Dermis microvascular lymphatic vessel endothelial cell (primary cell): ENCODE results near the gene MTERF2. TPM values are rescaled to one million over a fixed set of nuclear protein-coding genes. Genes with fewer than 3 reads are reported as not detected.
"Not testable (repeated sequence)": the region's sequence is repeated elsewhere in the genome, so short reads cannot be mapped to it uniquely, and the experiment has no call there.

Source experiments
- DNase-seq, 2 donors: peaks; one replicate each; pipeline versions ENCODE4 v3.0.0 to v3.0.0-alpha.2; 2010; ENCODE audit warnings: low read depth in 2 of 2
- total RNA-seq: library from RNA; depleted of rRNA; stranded (reverse); fragments of >200 nt; gene quantifications from 2 replicates; pipeline ENCODE4 v1.2.1, GENCODE V29; 2014

MTERF2 gene, protein sequence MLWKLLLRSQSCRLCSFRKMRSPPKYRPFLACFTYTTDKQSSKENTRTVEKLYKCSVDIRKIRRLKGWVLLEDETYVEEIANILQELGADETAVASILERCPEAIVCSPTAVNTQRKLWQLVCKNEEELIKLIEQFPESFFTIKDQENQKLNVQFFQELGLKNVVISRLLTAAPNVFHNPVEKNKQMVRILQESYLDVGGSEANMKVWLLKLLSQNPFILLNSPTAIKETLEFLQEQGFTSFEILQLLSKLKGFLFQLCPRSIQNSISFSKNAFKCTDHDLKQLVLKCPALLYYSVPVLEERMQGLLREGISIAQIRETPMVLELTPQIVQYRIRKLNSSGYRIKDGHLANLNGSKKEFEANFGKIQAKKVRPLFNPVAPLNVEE
- 4.0 and 6.2 TPM in 2 replicates for total RNA-seq

DNA sequence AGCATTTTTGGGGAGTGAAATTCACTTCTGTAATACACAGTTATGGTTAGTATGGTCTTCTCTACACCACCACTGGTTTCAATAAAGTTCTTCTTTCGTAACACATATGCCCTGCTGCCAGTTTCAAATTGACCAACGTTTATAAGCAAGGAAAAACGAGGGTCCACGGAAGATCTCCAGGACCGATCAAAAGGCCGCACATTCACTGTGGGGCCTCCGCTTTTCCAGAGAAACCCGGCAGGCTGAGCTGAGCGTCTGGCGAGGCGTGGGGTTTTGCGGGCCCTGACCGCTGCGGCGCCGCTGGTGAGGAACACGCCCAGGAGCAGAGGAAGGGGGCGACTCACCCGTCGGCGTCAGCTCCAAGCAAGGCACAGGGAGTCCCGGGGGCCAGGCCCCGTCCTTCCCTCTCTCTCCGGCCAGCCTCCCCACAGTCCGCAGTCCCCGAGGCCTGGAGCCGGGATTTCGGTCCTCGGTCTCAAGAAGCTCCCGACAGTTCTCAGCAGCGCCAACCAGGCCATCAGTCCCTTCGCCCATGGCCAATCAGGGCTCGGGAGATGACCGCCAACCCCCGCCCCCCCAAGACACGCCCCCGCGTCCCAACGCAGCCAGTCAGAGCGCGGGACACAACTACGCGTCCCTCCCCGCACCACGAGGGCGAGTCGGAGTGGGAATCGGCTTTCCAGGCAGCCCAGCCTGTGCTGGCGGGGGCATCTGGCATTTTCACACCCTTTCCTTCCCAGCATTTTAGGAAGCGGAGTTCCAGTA lies at the start of gene MTERF2:
MTERF2 (minus strand) TSS at position 522 of the 765 bp plus-strand sequence. CDS start 8,432 bp downstream, outside the sequence.
- peak; percentile 77 to 96 for DNase-seq

DNA sequence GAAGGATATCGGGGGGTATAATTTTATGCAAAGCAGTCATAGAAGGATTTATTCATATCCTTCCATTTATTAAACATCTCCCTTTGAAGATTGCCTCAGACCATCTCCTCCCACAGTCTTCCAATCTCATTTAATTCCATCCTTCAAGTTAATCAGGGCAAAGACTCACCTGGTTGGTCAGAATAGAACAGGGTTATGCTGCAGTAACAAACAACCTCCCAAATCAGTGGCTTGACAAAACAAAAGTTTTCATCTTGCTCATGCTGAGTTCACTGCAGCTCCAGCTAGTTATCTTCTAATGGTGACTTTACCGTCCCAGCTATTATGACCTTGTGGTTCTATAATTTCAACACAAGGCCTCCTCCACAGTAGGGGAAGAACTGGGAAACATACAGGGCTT lies 48.8 kb upstream of the MTERF2 start:
- DNase-seq, result no peak

DNA sequence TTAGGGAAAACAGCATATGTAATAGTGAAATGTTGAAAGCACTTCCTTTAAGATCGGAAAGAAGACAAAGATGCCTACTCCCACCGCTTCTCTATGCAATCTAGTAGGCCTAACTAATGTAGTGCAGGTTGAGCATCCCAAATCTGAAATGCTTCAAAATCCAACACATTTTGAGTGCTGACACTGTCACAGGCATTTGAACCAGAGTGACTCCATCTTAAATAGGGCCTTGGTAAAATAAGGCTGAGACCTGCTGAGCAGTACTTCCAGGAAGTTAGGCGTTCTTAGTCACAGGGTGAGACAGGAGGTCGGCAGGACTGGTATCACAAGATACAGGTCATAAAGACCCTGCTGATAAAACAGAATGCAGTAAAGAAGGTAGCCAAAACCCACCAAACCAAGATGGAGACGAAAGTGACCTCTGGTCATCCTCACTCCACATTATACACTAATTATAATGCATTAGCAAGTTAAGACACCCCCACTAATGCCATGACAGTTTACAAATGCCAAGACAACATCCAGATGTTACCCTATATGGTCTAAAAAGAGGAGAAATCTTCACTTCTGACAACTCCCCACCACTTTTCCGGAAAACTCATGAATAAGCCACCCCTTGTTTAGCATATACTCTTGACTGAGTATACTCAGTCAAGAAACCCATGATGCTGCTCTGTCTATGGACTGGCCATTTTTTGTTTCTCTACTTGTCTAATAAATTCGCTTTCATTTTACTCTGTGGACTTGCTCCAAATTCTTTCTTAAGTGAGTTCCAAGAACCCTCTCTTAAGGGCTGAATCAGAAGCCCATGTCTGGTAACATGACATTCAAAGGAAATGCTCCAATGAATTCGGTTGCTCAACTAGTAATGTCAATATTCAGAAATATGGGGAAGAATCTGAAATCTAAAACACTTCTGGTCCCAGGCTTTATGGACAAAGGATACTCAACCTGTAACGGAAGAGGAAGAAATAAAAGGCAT lies 47.1 kb upstream of the MTERF2 start:
- no peak for DNase-seq

DNA sequence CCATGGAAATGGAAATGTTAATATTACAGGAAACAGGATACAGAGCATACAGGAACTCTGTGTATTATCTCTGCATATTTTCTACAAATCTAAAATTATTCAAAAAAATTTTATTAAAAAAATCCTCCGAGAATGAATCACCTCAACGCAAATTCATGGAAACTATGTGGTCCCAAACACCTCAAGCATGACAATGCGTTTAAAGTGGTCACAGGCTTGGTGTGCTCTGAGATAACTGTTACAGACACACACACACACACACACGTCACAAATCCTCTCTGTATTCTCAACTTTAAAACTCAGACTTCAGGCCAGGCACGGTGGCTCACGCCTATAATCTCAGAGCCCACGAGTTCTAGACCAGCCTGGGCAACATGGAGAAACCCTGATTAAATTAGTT lies 45.3 kb upstream of the MTERF2 start:
- peak; percentile 55 to 80 for DNase-seq

DNA sequence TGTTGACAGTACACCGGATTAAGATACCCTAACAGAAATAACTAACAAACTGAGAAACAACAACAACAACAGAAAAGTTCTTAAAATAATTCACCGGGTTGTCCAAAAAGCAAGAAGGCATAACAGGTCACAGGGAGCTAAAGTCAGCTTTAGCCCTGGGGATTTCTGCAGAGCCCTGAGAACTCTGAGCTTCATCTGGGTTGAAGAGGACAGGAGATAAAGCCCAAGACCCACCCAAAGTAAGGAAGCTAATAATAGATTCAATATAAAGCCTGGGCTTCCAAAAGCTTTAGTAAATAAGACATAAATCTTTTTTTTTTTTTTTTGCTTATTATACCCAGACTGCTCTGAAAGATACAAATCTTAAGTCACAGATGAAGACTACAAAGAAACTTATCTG lies 44.1 kb upstream of the MTERF2 start:
- no peak for DNase-seq

DNA sequence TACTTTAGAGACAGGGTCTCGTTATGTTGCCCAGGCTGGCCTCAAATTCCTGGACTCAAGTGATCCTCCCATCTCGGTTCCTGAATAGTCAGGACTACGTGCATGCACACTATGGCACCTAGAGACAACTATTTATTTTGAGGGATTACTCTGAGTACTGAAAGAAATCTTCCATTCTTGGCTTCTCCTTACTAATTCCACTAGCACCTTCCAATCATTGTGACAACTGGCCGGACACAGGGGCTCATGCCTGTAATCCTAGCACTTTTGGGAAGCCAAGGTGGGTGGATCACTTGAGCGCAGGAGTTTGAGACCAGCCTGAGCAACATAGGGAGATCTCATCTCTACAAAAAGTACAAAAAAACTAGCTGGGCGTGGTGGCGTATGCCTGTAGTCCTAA lies 42.1 kb upstream of the MTERF2 start:
- DNase-seq, result no peak

DNA sequence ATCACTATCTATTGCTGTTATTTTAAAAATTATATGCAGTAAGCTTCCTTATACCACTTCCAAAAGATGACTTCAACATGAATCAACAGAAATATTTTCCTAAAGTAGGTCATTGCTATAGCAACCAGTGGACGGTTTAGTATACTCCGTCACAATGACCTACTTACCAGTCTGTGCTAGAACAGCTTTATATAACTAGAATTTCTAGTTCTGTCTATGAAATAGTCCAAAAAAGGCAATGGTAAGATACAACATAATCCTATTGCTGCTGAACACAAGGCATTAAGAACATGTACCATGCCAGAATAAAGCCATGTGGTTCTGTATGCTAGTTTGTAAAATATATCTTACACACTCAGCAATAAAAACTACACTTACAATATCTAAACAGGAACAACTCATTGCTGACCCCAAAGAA lies 40.7 kb upstream of the MTERF2 start:
- peak; percentile 87 to 93 for DNase-seq

DNA sequence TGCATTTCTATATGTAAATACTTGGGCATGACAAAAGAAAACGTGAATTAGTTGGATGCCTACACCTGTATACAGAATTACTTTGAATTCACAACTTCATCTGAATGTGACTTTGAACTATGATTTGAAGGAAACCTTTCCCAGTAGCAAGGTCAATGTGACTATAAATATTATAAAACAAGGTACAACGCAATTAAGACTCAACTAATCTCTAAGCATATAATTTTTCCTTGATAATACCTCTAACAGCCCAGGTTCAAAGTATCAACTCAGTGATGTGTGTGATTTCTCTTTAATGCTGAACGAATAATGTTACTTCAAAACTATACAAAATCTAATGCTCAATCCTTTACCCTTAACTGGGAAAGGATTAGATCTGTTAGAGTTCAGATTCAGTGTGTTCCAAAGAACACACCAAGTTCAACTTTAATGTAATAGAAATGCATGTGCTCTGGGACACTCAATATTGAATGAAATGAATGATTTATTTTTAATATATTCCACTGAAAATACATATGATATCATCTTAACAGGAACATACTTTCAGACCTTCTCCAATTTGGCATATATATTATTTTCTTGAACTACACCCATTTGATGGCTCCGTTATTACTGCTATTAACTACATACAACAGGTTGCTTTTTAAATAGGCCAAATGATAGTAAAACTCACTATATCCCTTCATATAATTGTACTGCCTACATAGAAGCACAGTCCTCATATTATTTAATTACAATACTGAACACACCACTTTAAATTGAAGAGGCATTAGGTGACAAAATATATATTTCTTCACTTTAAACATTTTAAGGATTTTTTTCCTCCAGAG lies 40.1 kb upstream of the MTERF2 start:
- DNase-seq, result no peak

DNA sequence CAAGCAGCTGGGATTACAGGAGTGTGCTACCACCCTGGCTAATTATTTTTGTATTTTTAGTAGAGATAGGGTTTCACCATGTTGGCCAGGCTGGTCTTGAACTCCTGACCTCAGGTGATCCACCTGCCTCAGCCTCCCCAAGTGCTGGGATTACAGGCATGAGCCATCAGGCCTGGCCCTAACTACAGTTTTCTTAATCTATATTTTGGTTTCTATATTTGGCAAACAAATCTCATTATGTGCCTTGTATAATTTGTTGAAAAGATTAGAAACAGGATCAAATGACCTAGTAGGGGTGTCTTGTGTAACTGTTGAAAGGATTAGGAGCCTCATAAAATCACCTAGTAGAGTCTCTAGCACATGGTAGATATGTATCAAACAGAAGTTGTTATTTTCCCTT lies 39.4 kb upstream of the MTERF2 start:
- not testable (repeated sequence) for DNase-seq

DNA sequence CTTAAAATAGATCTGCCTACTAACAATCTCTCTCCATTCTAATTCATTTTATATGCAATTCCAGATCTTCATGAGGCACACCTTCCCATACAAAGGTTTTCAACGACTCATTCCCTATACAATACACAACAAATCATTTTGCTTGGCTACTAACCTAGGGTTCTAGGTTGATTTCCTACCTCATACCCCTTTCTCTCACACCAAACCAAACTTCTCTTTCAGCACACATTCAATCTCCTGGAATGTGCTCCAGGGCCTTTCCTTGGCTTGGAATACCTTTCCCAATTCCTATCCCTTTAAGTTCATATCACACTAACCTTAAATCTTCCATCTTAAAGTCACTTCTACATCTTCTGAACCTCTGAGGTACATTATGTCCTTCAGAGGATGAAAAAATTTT lies 38.7 kb upstream of the MTERF2 start:
- no peak for DNase-seq

DNA sequence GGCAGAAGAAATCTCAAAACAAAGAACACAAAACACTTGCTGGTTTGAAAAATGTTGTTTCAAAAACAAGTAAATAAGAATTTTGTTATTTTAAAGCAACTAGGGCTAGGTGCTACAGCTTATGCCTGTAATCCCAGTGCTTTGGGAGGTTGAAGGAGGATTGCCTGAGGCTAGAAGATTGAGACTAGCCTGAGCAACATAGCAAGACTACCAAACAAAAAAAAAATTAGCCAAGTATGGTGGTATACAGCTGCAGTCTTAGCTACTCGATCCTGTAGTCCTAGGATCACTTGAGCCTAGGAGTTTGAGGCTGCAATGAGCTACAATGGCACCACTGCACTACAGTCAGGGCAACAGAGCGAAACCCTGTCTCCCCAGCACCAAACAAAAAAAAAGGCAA lies 32.6 kb upstream of the MTERF2 start:
- no peak for DNase-seq

DNA sequence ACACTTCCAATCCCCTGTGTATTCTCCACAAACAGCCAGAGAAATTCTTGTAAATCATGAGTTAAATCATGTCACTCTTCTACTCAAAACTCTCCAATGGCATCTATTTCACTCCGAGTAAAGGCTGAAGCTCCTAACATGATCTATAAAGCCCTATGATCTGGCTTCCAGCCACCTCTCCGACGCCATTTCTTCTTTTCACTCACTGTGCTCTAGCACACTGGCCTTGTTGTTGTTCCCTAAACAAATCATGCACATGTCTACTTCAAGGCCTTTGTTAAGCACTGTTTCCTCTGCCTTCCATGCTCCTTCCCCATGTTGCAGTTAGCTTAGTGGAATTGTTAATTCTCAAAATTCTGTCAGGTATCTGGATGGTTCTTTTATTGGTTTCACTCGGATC lies 30.1 kb upstream of the MTERF2 start:
- no peak for DNase-seq

DNA sequence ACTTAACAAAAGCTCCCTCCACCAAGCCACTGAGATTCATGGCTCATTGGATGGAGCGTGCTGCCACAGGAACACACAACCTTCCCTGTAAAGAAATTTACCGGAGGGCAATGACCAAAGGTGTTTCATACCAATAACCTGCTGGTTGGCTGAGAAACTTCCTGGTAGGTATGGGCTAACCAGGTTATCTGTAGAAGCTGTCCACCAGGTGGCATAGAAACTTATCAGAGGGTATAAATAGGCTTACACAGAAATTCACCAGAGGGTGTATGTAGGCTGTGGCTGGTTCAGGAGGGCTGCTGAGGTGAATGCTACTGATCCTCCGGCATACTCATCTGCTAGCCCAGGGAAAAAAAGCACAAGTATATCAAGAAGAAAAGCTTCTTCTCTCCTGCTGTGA lies 27.1 kb upstream of the MTERF2 start:
- peak in 1 of 2 donors; percentile 7 for DNase-seq

DNA sequence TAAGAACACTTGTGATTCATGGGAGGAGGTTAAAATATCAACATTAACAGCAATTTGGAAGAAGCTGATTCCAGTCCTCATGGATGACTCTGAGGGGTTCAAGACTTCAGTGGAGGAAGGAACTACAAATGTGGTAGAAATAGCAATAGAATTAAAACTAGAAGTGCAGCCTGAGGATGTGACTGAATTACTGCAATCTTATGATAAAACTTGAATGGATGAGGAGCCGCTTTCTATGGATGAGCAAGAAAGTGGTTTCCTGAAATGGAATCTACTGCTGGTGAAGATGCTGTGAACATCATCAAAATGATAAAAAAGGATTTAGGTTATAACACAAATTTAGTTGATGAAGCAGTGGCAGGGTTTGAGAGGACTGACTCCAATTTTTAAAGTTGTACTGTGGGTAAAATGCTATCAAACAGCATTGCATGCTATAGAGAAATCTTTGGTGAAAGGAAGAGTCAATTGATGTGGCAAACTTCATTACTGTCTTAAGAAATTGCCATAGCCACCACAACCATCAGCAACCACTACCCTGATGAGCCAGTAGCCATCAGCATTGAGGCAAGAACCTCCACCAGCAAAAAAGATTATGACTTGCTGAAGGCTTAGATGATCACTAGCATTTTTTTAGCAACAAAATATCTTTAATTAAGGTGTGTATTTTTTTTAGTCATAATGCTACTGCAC lies 25.9 kb upstream of the MTERF2 start:
- DNase-seq, result no peak

DNA sequence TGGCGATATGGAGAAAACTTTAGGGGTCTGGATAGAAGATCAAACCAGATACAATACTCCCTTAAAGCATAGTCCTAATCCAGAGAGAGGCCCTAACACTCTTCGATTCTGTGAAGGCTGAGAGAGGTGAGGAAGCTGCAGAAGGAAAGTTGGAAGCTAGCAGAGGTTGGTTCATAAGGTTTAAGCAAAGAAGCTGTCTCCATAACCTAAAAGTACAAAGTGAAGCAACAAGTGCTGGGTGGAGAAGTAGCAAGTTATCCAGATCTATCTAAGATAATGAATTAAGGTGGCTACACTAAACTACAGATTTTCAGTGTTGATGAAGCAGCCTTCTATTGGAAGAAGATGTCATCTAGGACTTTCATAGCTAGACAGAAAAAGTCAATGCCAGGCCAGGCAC lies 24.6 kb upstream of the MTERF2 start:
- no peak for DNase-seq

DNA sequence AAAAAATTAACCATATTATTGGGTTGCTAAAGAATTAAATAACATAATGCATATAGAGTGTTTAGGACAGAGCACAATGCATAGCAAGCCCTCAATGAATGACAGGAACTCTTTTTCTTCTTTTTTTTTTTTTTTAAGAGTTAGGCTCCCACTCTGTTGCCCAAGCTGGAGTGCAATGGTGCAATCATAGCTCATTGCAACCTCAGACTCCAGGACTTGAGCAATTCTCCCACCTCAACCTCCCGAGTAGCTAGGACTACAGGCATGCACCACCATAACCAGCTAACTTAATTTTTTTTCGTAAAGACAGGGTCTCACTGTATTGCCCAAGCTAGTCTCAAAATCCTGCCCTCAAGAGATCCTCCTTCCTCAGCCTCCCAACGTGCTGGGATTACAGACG lies 20.5 kb upstream of the MTERF2 start:
- DNase-seq, result no peak

DNA sequence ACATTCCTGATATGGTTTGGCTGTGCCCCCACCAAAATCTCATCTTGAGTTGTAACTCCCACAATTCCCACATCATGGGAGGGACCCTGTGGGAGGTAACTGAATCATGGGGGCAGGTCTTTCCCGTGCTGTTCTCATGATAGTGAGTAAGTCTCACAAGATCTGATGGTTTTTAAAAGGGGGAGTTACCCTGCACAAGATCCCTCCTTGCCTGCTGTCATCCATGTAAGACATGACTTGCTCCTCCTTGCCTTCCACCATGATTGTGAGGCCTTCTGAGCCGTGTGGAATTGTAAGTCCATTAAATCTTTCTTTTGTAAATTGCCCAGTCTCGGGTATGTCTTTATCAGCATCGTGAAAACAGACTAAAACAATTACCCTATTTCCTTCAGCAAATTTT lies 15.7 kb upstream of the MTERF2 start:
- not testable (repeated sequence) for DNase-seq

DNA sequence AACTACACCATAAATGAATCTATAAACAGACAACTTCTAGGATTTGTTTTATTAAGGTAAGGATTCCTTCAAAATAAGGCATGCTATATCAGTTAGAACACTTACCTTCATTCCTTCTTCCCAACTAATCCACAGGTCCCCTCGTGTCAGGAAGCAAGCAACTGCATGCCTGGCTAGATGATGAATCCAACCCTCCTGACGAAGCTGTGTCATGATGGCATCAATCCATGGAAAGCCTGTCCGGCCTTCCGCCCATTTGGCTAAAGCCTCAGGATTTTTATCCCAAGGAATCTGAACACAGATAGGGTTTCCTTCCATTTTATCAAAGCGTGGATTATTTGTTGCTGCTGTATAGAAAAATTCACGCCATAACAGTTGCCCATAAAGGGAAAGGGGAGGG lies 12.5 kb upstream of the MTERF2 start:
- DNase-seq, result no peak

DNA sequence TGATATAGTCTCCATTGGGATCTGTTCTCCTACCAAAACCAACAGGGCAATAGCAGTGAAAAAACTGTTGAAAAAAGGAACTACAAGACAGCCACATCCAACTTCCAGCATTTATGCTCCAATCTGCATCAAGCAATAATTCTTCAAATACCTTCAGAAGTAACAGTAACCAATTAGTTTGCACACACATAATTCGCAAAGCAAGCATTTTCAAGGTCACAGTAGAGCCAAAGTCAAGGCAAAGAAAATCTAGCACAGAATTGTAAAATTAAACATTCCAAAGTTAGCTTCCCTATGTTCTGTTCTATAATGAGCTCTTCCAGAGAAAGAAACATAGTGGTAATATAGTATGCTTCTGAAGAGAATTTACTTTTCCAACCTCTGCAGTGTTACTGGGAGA lies 11.0 kb upstream of the MTERF2 start:
- DNase-seq, result no peak

DNA sequence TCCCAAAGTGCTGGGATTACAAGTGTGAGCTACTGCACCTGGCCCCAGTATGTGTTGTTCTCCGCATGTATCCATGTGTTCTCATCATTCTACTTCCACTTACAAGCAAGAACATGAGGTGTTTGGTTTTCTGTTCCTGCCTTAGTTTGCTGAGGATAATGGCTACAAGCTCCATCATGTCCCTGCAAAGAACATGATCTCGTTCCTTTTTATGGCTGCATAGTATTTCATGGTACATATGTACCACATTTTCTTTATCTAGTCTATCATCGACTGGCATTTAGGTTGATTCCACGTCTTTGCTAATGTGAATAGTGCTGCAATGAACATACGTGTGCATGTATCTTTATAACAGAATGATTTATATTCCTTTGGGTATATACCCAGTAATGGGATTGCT lies 9.2 kb upstream of the MTERF2 start:
- DNase-seq, result not testable (repeated sequence)
